ENCODE data around the gene CPT1C.

Gene CPT1C

DNA sequence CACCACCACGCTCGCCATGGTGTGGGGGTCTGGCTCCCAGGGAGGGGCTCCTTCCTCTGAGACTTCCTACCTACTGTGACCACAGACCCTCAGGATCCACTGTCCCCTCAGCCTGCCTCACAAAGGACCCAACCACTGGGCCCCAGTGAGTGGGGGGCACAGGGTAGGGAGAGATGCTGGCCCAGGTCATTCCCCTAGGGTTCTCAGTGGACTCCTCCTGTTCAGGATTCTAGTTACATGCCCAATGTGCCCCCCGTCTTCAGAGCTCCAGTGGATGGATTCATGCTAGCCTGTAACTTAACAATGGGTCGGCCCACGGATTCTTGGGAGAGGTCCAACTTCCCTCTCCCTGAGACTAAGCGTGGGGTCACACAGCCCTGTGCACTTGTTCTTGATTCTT, 72.3 kb downstream of the CPT1C start, which contains the start of gene TSKS:
TSS of gene TSKS (minus strand) at position 77 of the 400 bp plus-strand sequence. CDS start at position 18, 59 bp downstream.
- DNase-seq, result no peak

Measured in activated CD4-positive, alpha-beta T cell treated with anti-CD3 and anti-CD28 coated beads, Interleukin-10, Interleukin-2, amounts not matched to agents 100 ng/mL and 50 ng/mL, durations not matched to agents 16 hours and 8 hours (primary cell).